SK-N-SH treated with all-trans-retinoic acid at 6 μM for 48 hours (cell line): ENCODE data around the gene KLC1.

Source experiments
- GLIS3 ChIP-seq: fragments of 250-450 bp; sonication (Bioruptor Pico); IDR thresholded peaks from 2 replicates; pipeline ENCODE4 v1.5.0; 2020; ENCODE audit warnings: mild to moderate bottlenecking, moderate library complexity
- POU6F1 ChIP-seq: fragments of 250-450 bp; sonication (Bioruptor Pico); IDR thresholded peaks from 2 replicates; pipeline ENCODE4 v1.8.0; 2021; ENCODE audit warnings: low read depth, mild to moderate bottlenecking, moderate library complexity, borderline replicate concordance
- SNAI2 ChIP-seq: fragments of 250-450 bp; sonication (Bioruptor Pico); IDR thresholded peaks from 2 replicates; pipeline ENCODE4 v1.5.0; 2020; ENCODE audit warnings: mild to moderate bottlenecking, moderate library complexity
- TCF4 ChIP-seq: fragments of 250-450 bp; sonication (Bioruptor Pico); IDR thresholded peaks from 2 replicates; pipeline ENCODE4 v1.8.0; 2021; ENCODE audit warnings: mild to moderate bottlenecking, moderate library complexity, borderline replicate concordance
- TF ChIP-seq, protein P1 (sequence below): fragments of 250-450 bp; sonication (Bioruptor Pico); IDR thresholded peaks from 2 replicates; pipeline ENCODE4 v1.5.0; 2020; ENCODE audit warnings: mild to moderate bottlenecking, moderate library complexity

- TF ChIP-seq, protein P1, sequence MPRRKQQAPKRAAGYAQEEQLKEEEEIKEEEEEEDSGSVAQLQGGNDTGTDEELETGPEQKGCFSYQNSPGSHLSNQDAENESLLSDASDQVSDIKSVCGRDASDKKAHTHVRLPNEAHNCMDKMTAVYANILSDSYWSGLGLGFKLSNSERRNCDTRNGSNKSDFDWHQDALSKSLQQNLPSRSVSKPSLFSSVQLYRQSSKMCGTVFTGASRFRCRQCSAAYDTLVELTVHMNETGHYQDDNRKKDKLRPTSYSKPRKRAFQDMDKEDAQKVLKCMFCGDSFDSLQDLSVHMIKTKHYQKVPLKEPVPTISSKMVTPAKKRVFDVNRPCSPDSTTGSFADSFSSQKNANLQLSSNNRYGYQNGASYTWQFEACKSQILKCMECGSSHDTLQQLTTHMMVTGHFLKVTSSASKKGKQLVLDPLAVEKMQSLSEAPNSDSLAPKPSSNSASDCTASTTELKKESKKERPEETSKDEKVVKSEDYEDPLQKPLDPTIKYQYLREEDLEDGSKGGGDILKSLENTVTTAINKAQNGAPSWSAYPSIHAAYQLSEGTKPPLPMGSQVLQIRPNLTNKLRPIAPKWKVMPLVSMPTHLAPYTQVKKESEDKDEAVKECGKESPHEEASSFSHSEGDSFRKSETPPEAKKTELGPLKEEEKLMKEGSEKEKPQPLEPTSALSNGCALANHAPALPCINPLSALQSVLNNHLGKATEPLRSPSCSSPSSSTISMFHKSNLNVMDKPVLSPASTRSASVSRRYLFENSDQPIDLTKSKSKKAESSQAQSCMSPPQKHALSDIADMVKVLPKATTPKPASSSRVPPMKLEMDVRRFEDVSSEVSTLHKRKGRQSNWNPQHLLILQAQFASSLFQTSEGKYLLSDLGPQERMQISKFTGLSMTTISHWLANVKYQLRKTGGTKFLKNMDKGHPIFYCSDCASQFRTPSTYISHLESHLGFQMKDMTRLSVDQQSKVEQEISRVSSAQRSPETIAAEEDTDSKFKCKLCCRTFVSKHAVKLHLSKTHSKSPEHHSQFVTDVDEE (CRISPR knock-in tag) = no peak
- no peak for TF ChIP-seq POU6F1
- no peak for TF ChIP-seq GLIS3 (CRISPR knock-in tag)
- TF ChIP-seq SNAI2 (CRISPR knock-in tag) = no peak
- TF ChIP-seq TCF4 (CRISPR knock-in tag) = no peak
Observed at GRCh38 chr14:103684871-103685270, 55.9 kb downstream of the KLC1 start.
